SK-N-SH (cell line): Measurements from ENCODE around the gene ERCC2. TPM values are rescaled to one million over a fixed set of nuclear protein-coding genes. Genes with fewer than 3 reads are reported as not detected.
A peak's percentile ranks its signal among the peaks of the same experiment; 100 is the strongest.

Experiments
- CTCF ChIA-PET: fragments of 300-600, 350-600 bp; formaldehyde crosslinking; extraction: SDS; loops from one replicate; lab custom pipeline; 2021; lab: Yijun Ruan, JAX
- POLR2A ChIA-PET: fragments of 350-600 bp; sonication (Branson Sonifier 250); formaldehyde crosslinking; extraction: SDS; loops from one replicate; lab custom pipeline; 2020; ENCODE audit warnings: antibody characterized with exemption, inconsistent platforms; lab: Yijun Ruan, JAX
- DNase-seq: peaks from one replicate; pipeline ENCODE4 v3.0.0; 2012
- H2AFZ ChIP-seq: fragments of 200-600 bp; sonication (generic); 2 replicates; pipeline ENCODE4 v1.8.1; 2016; ENCODE audit warnings: antibody characterized with exemption, mild to moderate bottlenecking, low read depth
- H3F3A ChIP-seq: fragments of 200-600 bp; sonication (generic); replicated peaks from 2 replicates; pipeline ENCODE3; 2016; ENCODE audit warnings: antibody characterized with exemption, mild to moderate bottlenecking; ENCODE audit not compliant: insufficient read depth
- H3K27ac ChIP-seq, 2 experiments: fragments of 200-500 bp in 1 of 2; fragments of 200-600 bp in 1 of 2; sonication (Bioruptor generic) in 1 of 2; sonication (generic), shearing (Covaris generic) in 1 of 2; 2 replicates each; pipeline versions ENCODE4 v1.5.1 to v1.6.1; 2014 to 2016; ENCODE audit warnings: low read depth in 2 of 2, inconsistent platforms in 1 of 2, low read length in 1 of 2, mild to moderate bottlenecking in 1 of 2, mixed read lengths in 1 of 2
- H3K27me3 ChIP-seq: fragments of 200-600 bp; sonication (generic), shearing (Covaris generic); 2 replicates; pipeline ENCODE4 v1.6.1; 2016; ENCODE audit warnings: mixed run types; ENCODE audit not compliant: insufficient read depth
- H3K36me3 ChIP-seq, 2 experiments: fragments of 200-500 bp in 1 of 2; fragments of 200-600 bp in 1 of 2; sonication (Bioruptor generic) in 1 of 2; sonication (generic) in 1 of 2; replicated peaks in 1 of 2; 2 replicates each; pipeline versions ENCODE3 to v1.5.1; 2014 to 2016; ENCODE audit warnings: low read length in 1 of 2, mild to moderate bottlenecking in 1 of 2; ENCODE audit not compliant: insufficient read depth in 2 of 2, control insufficient read depth in 1 of 2
- H3K4me1 ChIP-seq, 2 experiments: fragments of 200-500 bp in 1 of 2; fragments of 200-600 bp in 1 of 2; sonication (Bioruptor generic) in 1 of 2; sonication (generic), shearing (Covaris generic) in 1 of 2; 2 replicates each; pipeline versions ENCODE4 v1.5.1 to v1.6.1; 2014 to 2016; ENCODE audit warnings: low read depth in 1 of 2, low read length in 1 of 2, mixed run types in 1 of 2; ENCODE audit not compliant: insufficient read depth in 2 of 2, control insufficient read depth in 1 of 2
- H3K4me2 ChIP-seq: fragments of 200-600 bp; sonication (generic), shearing (Covaris generic); 2 replicates; pipeline ENCODE4 v1.6.1; 2017; ENCODE audit warnings: mixed run types
- H3K4me3 ChIP-seq, 2 experiments: fragments of 200-500 bp in 1 of 2; fragments of 200-600 bp in 1 of 2; sonication (Bioruptor generic) in 1 of 2; sonication (generic), shearing (Covaris generic) in 1 of 2; 2 replicates each; pipeline versions ENCODE4 v1.5.1 to v1.8.1; 2014 to 2016; ENCODE audit warnings: low read depth in 2 of 2, inconsistent platforms in 1 of 2, low read length in 1 of 2, mild to moderate bottlenecking in 1 of 2, mixed read lengths in 1 of 2, moderate library complexity in 1 of 2
- H3K79me2 ChIP-seq: fragments of 200-600 bp; sonication (generic); 2 replicates; pipeline ENCODE4 v1.8.1; 2017; ENCODE audit warnings: mild to moderate bottlenecking; ENCODE audit not compliant: insufficient read depth
- H3K9ac ChIP-seq: fragments of 200-600 bp; sonication (generic); 2 replicates; pipeline ENCODE4 v1.6.1; 2017; ENCODE audit warnings: mixed run types
- H3K9me2 ChIP-seq: fragments of 200-600 bp; sonication (generic); 2 replicates; pipeline ENCODE4 v1.6.1; 2017; ENCODE audit warnings: mixed run types
- H3K9me3 ChIP-seq: fragments of 200-600 bp; sonication (generic); 2 replicates; pipeline ENCODE4 v1.6.1; 2017; ENCODE audit warnings: mixed run types, mild to moderate bottlenecking, moderate library complexity
- H4K20me1 ChIP-seq: fragments of 200-600 bp; sonication (generic); 2 replicates; pipeline ENCODE4 v1.6.1; 2017; ENCODE audit warnings: mild to moderate bottlenecking, mixed run types; ENCODE audit not compliant: insufficient read depth
- EZH2phosphoT487 ChIP-seq: fragments of 200-600 bp; sonication (generic); IDR thresholded peaks from 2 replicates; pipeline ENCODE4 v1.6.1; 2017; ENCODE audit warnings: low read depth, mixed run types, mild to moderate bottlenecking, antibody characterized with exemption, moderate library complexity, borderline replicate concordance
- FOSL2 ChIP-seq: IDR thresholded peaks from 2 replicates; pipeline ENCODE4 v1.4.0; 2012; ENCODE audit warnings: low read depth, mild to moderate bottlenecking, moderate library complexity, borderline replicate concordance
- FOXJ3 ChIP-seq: sonication (generic); formaldehyde crosslinking; IDR thresholded peaks from 2 replicates; pipeline ENCODE4 v1.5.1; 2020; ENCODE audit warnings: mild to moderate bottlenecking, missing genetic modification reagents
- FOXM1 ChIP-seq: IDR thresholded peaks from 2 replicates; pipeline ENCODE4 v1.4.0; 2012; ENCODE audit warnings: low read depth, mild to moderate bottlenecking
- GATA2 ChIP-seq: sonication (generic); formaldehyde crosslinking; IDR thresholded peaks from 2 replicates; pipeline ENCODE4 v1.5.0; 2020; ENCODE audit warnings: mild to moderate bottlenecking, missing genetic modification reagents
- JUND ChIP-seq: IDR thresholded peaks from 2 replicates; pipeline ENCODE4 v1.4.0; 2012
- MEF2A ChIP-seq: IDR thresholded peaks from 2 replicates; pipeline ENCODE4 v1.4.0; 2012; ENCODE audit warnings: low read depth, borderline replicate concordance
- MXI1 ChIP-seq: IDR thresholded peaks from 2 replicates; pipeline ENCODE4 v1.6.1; 2012; ENCODE audit warnings: mild to moderate bottlenecking, low read depth, low read length, improper control_type of control experiment
- NFIC ChIP-seq: IDR thresholded peaks from 2 replicates; pipeline ENCODE4 v1.4.0; 2012; ENCODE audit warnings: borderline replicate concordance
- POLR2AphosphoS5 ChIP-seq: IDR thresholded peaks from 2 replicates; pipeline ENCODE4 v1.6.1; 2012; ENCODE audit warnings: low read depth, low read length
- RCOR1 ChIP-seq: fragments of 150-350 bp; IDR thresholded peaks from 2 replicates; pipeline ENCODE4 v1.6.1; 2017; ENCODE audit warnings: antibody characterized with exemption, low read length
- RFX5 ChIP-seq: IDR thresholded peaks from 2 replicates; pipeline ENCODE4 v1.6.1; 2012; ENCODE audit warnings: mild to moderate bottlenecking, improper control_type of control experiment, low read length
- SIN3A ChIP-seq: IDR thresholded peaks from 2 replicates; pipeline ENCODE4 v1.6.1; 2012; ENCODE audit warnings: low read depth, mild to moderate bottlenecking, low read length, moderate library complexity, borderline replicate concordance
- USF1 ChIP-seq: IDR thresholded peaks from 2 replicates; pipeline ENCODE4 v1.4.0; 2012; ENCODE audit warnings: low read depth, borderline replicate concordance
- USF2 ChIP-seq: fragments of 150-350 bp; IDR thresholded peaks from 2 replicates; pipeline ENCODE4 v1.6.1; 2017; ENCODE audit warnings: antibody characterized with exemption, low read length, low read depth, borderline replicate concordance
- WGBS: methylation state at CpG from one replicate; pipeline ENCODE4 v1.1.6; 2017; ENCODE audit warnings: low lambda C conversion rate; 5-methylcytosine and 5-hydroxymethylcytosine counted together
- polyA plus RNA-seq, 3 experiments: library from polyadenylated mRNA; depleted of rRNA; stranded (reverse); fragments of >200 nt; gene quantifications; 2 replicates each; pipeline ENCODE4 v1.2.3, GENCODE V29; 2012
- TF ChIP-seq, protein P1 (sequence below): IDR thresholded peaks from 2 replicates; pipeline ENCODE4 v1.4.0; 2012; ENCODE audit warnings: low read depth
- TF ChIP-seq, protein P2 (sequence below): IDR thresholded peaks from 2 replicates; pipeline ENCODE4; 2012
- TF ChIP-seq, protein P3 (sequence below): IDR thresholded peaks from 2 replicates; pipeline ENCODE4 v1.4.0; 2012; ENCODE audit warnings: low read depth, borderline replicate concordance

The ERCC2 gene
- polyA plus RNA-seq, 1 of the 3 experiments (the other 2 are of a cell fraction), result 72.8 TPM

DNA sequence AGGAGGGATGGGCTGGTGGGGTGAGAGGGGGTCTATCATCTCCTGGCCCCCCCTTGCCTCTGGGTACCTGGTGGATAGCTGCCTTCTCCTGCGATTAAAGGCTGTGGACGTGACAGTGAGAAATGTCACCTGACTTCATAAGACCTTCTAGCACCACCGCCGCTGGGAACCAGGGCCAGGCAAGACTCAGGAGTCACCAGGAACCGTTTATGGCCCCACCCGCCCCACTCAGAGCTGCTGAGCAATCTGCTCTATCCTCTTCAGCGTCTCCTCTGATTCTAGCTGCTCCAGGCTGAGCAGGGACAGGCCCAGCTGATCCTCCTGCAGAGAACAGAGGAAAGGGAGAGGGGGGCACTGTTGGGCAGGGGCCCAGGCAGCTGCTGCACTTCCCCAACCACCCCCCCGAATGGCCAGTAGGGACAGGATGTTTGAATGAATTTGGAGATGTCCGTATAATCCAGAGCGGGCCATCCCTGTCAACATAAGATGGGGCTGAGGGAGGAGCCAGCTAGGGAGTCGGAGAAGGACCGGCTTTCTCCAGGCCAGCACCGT lies 18.9 kb downstream of the ERCC2 start:
- CTCF ChIA-PET, result interaction anchor here (5.1 kb wide), 1 partner anchor 13 kb away, joined by 30 read pairs; no protein-coding TSS in a partner anchor

GRCh38 chr19:45350477-45351058 lies 19.8 kb downstream of the ERCC2 start:
- no peaks in the 10 kb centered on the region for H3K27me3 ChIP-seq
- DNase-seq, result peak; percentile 32
- no peak overlapping the region for H3K27ac ChIP-seq
- H3K36me3 ChIP-seq, result peaks cover 4 to 45% of the 10 kb centered on the region in 2 experiments
- H3K4me2 ChIP-seq, result no peak overlapping the region
- ChIA-PET POLR2A (no interaction called here), CTCF (interaction anchor here (5.1 kb wide), 1 partner anchor 12 kb away, joined by 30 read pairs; no protein-coding TSS in a partner anchor)
- H3K9ac ChIP-seq, result no peak overlapping the region
- H3K79me2 ChIP-seq, result no peaks in the 10 kb centered on the region
- H3K4me3 ChIP-seq, result no peak overlapping the region
- H3K9me2 ChIP-seq, result no peaks in the 10 kb centered on the region
- 99% methylated on average over 14 of the region's 17 CpGs for WGBS
- peaks cover 3% of the 10 kb centered on the region for H3F3A ChIP-seq
- H2AFZ ChIP-seq, result no peak overlapping the region
- H3K9me3 ChIP-seq, result no peaks in the 10 kb centered on the region
- no peaks in the 10 kb centered on the region for H4K20me1 ChIP-seq
- no peaks in the 10 kb centered on the region; a peak in 1 of 4 replicates for H3K4me1 ChIP-seq
- TF ChIP-seq POLR2AphosphoS5 (no peak), FOXJ3 (CRISPR knock-in tag) (no peak), RFX5 (no peak), FOSL2 (no peak), USF1 (no peak), JUND (no peak), FOXM1 (no peak), USF2 (no peak), SIN3A (no peak), EZH2phosphoT487 (no peak), GATA2 (no peak), NFIC (no peak), MXI1 (no peak), MEF2A (no peak), RCOR1 (no peak)
- TF ChIP-seq, protein P1, sequence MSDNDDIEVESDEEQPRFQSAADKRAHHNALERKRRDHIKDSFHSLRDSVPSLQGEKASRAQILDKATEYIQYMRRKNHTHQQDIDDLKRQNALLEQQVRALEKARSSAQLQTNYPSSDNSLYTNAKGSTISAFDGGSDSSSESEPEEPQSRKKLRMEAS, result no peak
- TF ChIP-seq, protein P2, sequence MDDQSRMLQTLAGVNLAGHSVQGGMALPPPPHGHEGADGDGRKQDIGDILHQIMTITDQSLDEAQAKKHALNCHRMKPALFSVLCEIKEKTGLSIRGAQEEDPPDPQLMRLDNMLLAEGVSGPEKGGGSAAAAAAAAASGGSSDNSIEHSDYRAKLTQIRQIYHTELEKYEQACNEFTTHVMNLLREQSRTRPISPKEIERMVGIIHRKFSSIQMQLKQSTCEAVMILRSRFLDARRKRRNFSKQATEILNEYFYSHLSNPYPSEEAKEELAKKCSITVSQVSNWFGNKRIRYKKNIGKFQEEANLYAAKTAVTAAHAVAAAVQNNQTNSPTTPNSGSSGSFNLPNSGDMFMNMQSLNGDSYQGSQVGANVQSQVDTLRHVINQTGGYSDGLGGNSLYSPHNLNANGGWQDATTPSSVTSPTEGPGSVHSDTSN, result no peak
- TF ChIP-seq, protein P3, sequence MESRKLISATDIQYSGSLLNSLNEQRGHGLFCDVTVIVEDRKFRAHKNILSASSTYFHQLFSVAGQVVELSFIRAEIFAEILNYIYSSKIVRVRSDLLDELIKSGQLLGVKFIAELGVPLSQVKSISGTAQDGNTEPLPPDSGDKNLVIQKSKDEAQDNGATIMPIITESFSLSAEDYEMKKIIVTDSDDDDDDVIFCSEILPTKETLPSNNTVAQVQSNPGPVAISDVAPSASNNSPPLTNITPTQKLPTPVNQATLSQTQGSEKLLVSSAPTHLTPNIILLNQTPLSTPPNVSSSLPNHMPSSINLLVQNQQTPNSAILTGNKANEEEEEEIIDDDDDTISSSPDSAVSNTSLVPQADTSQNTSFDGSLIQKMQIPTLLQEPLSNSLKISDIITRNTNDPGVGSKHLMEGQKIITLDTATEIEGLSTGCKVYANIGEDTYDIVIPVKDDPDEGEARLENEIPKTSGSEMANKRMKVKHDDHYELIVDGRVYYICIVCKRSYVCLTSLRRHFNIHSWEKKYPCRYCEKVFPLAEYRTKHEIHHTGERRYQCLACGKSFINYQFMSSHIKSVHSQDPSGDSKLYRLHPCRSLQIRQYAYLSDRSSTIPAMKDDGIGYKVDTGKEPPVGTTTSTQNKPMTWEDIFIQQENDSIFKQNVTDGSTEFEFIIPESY, result no peak

More for the DNA sequence above, 18.9 kb downstream of the ERCC2 start:
- H3K27ac ChIP-seq, result no peak overlapping the region
- POLR2A ChIA-PET, result no interaction called here
- no peak for TF ChIP-seq JUND
- TF ChIP-seq, all 33 proteins: peak for 0
- Histone ChIP-seq H3K4me3 (no peak overlapping the region), H3K79me2 (no peaks in the 10 kb centered on the region), H3K4me2 (no peak overlapping the region), H3K9me3 (no peaks in the 10 kb centered on the region), H3K9ac (no peak overlapping the region), H3F3A (peaks cover 3% of the 10 kb centered on the region), H3K4me1 (no peaks in the 10 kb centered on the region; a peak in 1 of 4 replicates), H3K36me3 (peaks cover 10 to 45% of the 10 kb centered on the region in 2 experiments), H3K27me3 (no peaks in the 10 kb centered on the region), H2AFZ (no peak overlapping the region), H3K9me2 (no peaks in the 10 kb centered on the region), H4K20me1 (no peaks in the 10 kb centered on the region)
- WGBS, result 83% methylated on average over 9 of the region's 13 CpGs
- DNase-seq, result no peak
